Heart right ventricle (tissue), 16 donors: Measurements from ENCODE around the gene PLA2G4A. TPM values are rescaled to one million over a fixed set of nuclear protein-coding genes. Genes with fewer than 3 reads are reported as not detected.

Experiments
- ATAC-seq, 8 donors: fragments of 200-7000 bp; cut with Tn5 transposase; one replicate each; pipeline ENCODE4 v1.9.1; 2020; ENCODE audit warnings: mild to moderate bottlenecking in 8 of 8, moderate library complexity in 8 of 8, moderate number of reproducible peaks in 1 of 8
- DNase-seq, 2 donors: peaks; one replicate each; pipeline ENCODE4 v3.0.0-alpha.2; 2020
- H3K27ac ChIP-seq, 10 donors: fragments of 200-600 bp; sonication (generic) in 2 of 10; one replicate each; pipeline versions ENCODE4 v1.5.0 to v1.8.0; 2020 to 2022; ENCODE audit warnings: mild to moderate bottlenecking in 3 of 10
- H3K27me3 ChIP-seq, 7 donors: fragments of 200-600 bp; one replicate each; pipeline ENCODE4 v1.8.0; 2021 to 2022; ENCODE audit warnings: mild to moderate bottlenecking in 2 of 7
- H3K36me3 ChIP-seq, 9 donors: fragments of 200-600 bp; sonication (generic) in 1 of 9; one replicate each; pipeline versions ENCODE4 v1.5.0 to v1.8.0; 2020 to 2022; ENCODE audit warnings: mild to moderate bottlenecking in 2 of 9
- H3K4me1 ChIP-seq, 9 donors: fragments of 200-600 bp; sonication (generic) in 1 of 9; one replicate each; pipeline versions ENCODE4 v1.5.0 to v1.8.0; 2020 to 2022; ENCODE audit warnings: mild to moderate bottlenecking in 4 of 9
- H3K4me3 ChIP-seq, 10 donors: fragments of 200-600 bp; sonication (generic) in 2 of 10; one replicate each; pipeline versions ENCODE4 v1.5.0 to v1.8.0; 2020 to 2022; ENCODE audit warnings: mild to moderate bottlenecking in 7 of 10, moderate library complexity in 2 of 10
- H3K9me3 ChIP-seq, 11 donors: fragments of 200-600 bp in 10 of 11; sonication (generic) in 2 of 11; one replicate each; pipeline versions ENCODE4 v1.5.0 to v1.8.0; 2013 to 2022; ENCODE audit warnings: mild to moderate bottlenecking in 2 of 11, control low read depth in 1 of 11, moderate library complexity in 1 of 11
- WGBS, 2 donors: extraction: QIAGEN DNeasy Blood & Tissue Kit; methylation state at CpG; one replicate each; pipeline ENCODE4 v1.1.7; 2013; ENCODE audit warnings: inconsistent platforms in 1 of 2; 5-methylcytosine and 5-hydroxymethylcytosine counted together
- intact Hi-C, 10 donors: fragments of 100-400 bp; cut with DNase I; formaldehyde crosslinking; loops; one replicate each; pipeline versions ENCODE4 v1.11.1 to v1.14.2; 2022
- polyA plus RNA-seq, 2 donors: library from polyadenylated mRNA; stranded (reverse); fragments of 200-250 nt; gene quantifications; one replicate each; pipeline ENCODE4 v1.2.3, GENCODE V29; 2013
- total RNA-seq, 10 donors: library from RNA; stranded (reverse); fragmentation: NEBNext Ultra II Directional in 3 of 10; extraction: Animal tissue kit (Norgen Biotek cat#: 25700) in 3 of 10; gene quantifications; one replicate each; pipeline versions ENCODE4 v1.2.1 to v1.2.4, GENCODE V29; 2021 to 2023
- TF ChIP-seq, protein P1 (sequence below), 9 donors: fragments of 200-600 bp; sonication (generic) in 2 of 9; IDR thresholded peaks; one replicate each; pipeline versions ENCODE4 v1.5.0 to v1.8.0; 2021 to 2022; ENCODE audit warnings: antibody characterized with exemption in 9 of 9, mild to moderate bottlenecking in 5 of 9, moderate library complexity in 1 of 9
- donor health status: Arrhythmogenic right ventricular cardiomyopathy.
- donor health status: ischemic (EF 13 %, LVEDD 7.1; RV severe dilation, severe dysfunction).
- donor health status: healthy with polysubstance abuse.
- donor health status: DM: no; HTN: yes; CAD: no.
- donor health status: DM: no; HTN: no; CAD: no.
- donor health status: ischemic (EF 25% LVEDD 6.9; RV normal size, moderate dysfunction).
- donor health status: ischemic (EF 25% LVEDD 5.7; RV mildly dilated, moderate dysfunction).
- donor health status: healthy.
- donor health status: DM: yes; HTN: yes; CAD: no.
- donor health status: Ischemic cardiomyopathy.
- donor health status: ischemic (EF 35%, LVEDD 5.7; RV mildly dilated, moderate dysfunction).
- donor health status: nonischemic (EF 11% LVEDD 7.7; RV severe dilation, severe dysfunction).
- donor health status: DM: yes; HTN: yes; CAD: no.
- donor health status: PGD.
- donor health status: ischemic (EF 29% LVEDD 5.4; RV normal size, mild dysfunction).
- donor health status: nonischemic (EF 23%, LVEDD 6.1; RV moderate dilation, normal function).

PLA2G4A gene
- total and polyA plus RNA-seq, 12 donors: 0.85 to 2.7 (median 1.9) TPM

DNA sequence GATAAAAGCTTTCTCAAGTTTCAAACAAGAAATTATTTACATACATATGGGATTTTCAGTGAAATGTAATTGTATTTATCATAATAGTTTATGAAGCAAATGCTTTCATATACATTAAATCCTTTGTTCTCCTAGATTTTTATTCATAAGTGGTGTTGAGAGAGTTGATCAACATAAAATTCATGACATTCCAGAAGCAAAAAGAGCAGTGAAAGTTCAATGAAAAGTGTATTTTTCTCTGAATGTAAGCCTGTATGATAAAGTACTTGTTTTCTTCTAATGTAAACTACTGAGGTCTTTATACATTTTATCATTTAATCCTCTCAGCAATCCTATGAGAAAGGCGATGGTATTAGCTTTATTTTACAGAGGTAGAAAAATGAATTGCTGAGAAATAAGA lies 146.5 kb downstream of the PLA2G4A start:
- H3K27ac ChIP-seq: no peak overlapping the region
- no peak overlapping the region for H3K4me3 ChIP-seq
- WGBS, 2 donors: 75 to 83% methylated on average over 1 of the region's 1 CpG

DNA sequence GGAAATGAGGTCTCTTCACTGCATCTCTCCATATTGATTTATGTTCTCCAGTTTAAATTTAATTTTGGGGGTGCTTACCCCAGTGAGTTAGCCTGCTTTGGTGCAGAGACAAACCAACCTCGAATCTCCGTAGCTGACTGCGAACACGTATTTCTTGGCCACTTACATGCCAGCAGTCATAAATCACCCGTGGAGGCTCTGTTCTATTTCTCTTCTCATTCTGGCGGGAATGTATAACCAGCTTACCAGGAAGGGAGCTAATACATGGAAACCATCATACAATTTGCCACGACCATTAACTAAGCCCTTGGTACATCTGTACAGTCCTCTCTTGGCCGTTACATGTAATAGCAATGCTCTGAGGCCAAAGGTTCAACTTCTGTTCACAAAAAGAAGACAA lies 148.0 kb downstream of the PLA2G4A start:
- no peaks in the 10 kb centered on the region for H3K9me3 ChIP-seq
- H3K36me3 ChIP-seq: no peaks in the 10 kb centered on the region
- 82 to 86% methylated on average over 8 of the region's 8 CpGs for WGBS, 2 donors
- ATAC-seq (no peak), DNase-seq (no peak)
- TF ChIP-seq, protein P1, sequence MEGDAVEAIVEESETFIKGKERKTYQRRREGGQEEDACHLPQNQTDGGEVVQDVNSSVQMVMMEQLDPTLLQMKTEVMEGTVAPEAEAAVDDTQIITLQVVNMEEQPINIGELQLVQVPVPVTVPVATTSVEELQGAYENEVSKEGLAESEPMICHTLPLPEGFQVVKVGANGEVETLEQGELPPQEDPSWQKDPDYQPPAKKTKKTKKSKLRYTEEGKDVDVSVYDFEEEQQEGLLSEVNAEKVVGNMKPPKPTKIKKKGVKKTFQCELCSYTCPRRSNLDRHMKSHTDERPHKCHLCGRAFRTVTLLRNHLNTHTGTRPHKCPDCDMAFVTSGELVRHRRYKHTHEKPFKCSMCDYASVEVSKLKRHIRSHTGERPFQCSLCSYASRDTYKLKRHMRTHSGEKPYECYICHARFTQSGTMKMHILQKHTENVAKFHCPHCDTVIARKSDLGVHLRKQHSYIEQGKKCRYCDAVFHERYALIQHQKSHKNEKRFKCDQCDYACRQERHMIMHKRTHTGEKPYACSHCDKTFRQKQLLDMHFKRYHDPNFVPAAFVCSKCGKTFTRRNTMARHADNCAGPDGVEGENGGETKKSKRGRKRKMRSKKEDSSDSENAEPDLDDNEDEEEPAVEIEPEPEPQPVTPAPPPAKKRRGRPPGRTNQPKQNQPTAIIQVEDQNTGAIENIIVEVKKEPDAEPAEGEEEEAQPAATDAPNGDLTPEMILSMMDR (IDR thresholded peaks at IDR 0.05): no peak
- H3K4me1 ChIP-seq: peaks cover 0 to 12% (median 0%) of the 10 kb centered on the region in 9 donors
- no peak overlapping the region for H3K4me3 ChIP-seq
- intact Hi-C loops: no loop called here
- no peaks in the 10 kb centered on the region for H3K27me3 ChIP-seq
- H3K27ac ChIP-seq: no peak overlapping the region

More for the DNA sequence above, 146.5 kb downstream of the PLA2G4A start:
- H3K27me3 ChIP-seq: no peaks in the 10 kb centered on the region
- DNase-seq (no peak), ATAC-seq (no peak)
- H3K9me3 ChIP-seq: peaks cover 0 to 7% (median 0%) of the 10 kb centered on the region in 11 donors
- no peaks in the 10 kb centered on the region for H3K36me3 ChIP-seq
- H3K4me1 ChIP-seq: peaks cover 0 to 12% (median 0%) of the 10 kb centered on the region in 9 donors
- intact Hi-C loops: no loop called here
- TF ChIP-seq, protein P1 (IDR thresholded peaks at IDR 0.05): no peak

DNA sequence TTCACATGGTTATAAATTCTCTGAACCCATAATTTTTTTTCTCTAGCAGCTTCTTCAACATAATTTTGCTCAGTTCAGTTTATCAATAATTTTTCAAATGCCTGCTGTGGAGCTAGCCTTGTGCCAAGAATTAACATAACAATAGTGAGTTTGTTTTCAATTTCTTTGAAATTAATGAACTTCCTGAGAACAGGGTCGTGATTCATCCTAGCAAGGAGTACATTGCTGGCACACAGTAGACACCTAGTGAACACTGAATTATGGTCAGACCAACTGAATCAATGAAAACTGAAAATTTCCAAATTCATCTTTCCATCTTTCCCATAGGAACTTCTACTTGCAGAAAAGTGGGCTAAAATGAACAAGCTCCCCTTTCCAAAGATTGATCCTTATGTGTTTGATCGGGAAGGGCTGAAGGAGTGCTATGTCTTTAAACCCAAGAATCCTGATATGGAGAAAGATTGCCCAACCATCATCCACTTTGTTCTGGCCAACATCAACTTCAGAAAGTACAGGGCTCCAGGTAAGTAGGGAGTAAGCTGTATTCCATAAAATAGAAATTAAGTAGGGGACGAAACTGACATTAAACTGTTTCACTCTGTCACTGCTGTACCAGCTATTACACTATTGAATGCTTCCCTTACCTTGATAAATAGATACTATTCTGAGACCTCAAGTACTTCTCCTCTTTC lies 148.7 kb downstream of the PLA2G4A start:
- no peaks in the 10 kb centered on the region for H3K9me3 ChIP-seq
- DNase-seq: no peak
- TF ChIP-seq, protein P1 (IDR thresholded peaks at IDR 0.05): no peak
- H3K36me3 ChIP-seq: no peaks in the 10 kb centered on the region
- H3K27ac ChIP-seq: no peak overlapping the region
- peaks cover 0 to 12% (median 0%) of the 10 kb centered on the region in 9 donors for H3K4me1 ChIP-seq
- H3K27me3 ChIP-seq: no peaks in the 10 kb centered on the region
- ATAC-seq: no peak
- 79 to 83% methylated on average over 3 of the region's 3 CpGs for WGBS, 2 donors
- intact Hi-C loops: no loop called here
- no peak overlapping the region for H3K4me3 ChIP-seq

DNA sequence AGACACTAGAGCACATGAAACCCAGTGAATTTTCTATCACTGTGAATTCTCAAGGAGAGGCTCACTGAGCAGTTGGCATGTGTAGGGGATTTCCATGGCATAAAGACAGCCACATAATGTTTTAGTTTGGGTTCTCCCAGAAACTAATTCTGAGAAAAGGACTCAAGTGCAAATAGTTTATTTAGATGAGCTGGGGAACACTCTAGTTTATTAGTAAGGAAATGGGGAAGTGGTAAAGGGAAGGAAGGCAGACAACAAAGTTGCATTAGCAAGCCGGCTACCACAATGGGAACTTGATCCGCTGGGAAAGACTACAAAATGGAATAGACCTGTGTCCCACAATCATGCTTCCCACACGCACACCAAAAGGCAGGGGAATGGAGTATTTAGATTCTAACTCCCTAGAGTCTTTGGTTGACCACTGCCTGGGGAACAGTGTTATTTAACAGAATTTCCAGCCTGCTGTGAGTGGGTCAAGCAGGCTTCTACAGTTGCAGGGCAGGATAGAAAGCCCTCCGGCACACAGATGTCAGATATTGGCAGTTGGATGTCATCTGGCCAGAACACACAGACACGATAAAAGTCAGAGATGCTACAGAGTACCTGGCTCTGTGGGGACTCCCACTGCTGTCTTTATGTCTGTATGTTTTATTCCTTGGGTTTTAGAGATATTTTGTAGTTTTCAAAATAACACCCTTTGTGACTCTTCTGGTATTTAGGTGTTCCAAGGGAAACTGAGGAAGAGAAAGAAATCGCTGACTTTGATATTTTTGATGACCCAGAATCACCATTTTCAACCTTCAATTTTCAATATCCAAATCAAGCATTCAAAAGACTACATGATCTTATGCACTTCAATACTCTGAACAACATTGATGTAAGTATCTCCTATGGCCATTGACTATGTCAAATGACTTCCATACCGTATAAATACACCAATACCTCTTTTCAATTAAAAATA lies 150.1 kb downstream of the PLA2G4A start:
- TF ChIP-seq, protein P1 (IDR thresholded peaks at IDR 0.05): no peak
- Histone ChIP-seq H3K36me3 (no peaks in the 10 kb centered on the region), H3K4me1 (peaks cover 0 to 12% (median 0%) of the 10 kb centered on the region in 9 donors), H3K4me3 (no peak overlapping the region), H3K27me3 (no peaks in the 10 kb centered on the region), H3K27ac (no peak overlapping the region), H3K9me3 (no peaks in the 10 kb centered on the region)
- intact Hi-C loops: no loop called here
- DNase-seq (no peak), ATAC-seq (no peak)
- WGBS, 2 donors: 68 to 87% methylated on average over 7 of the region's 7 CpGs
